ENCODE results near the gene SYPL1.

GRCh38 chr7:106153891-106154449, 41.9 kb upstream of the SYPL1 start:
- TF ChIP-seq CTCF (IDR thresholded peaks at IDR 0.05; ENCODE audit: insufficient read depth, low read depth, low read length) (peak; percentile 94), EZH2 (IDR thresholded peaks at IDR 0.05; ENCODE audit: insufficient read depth, low read length) (no peak)

All from astrocyte (in vitro differentiated cells and primary cell).